ENCODE measurements around the gene KDM2A.

The KDM2A gene

DNA sequence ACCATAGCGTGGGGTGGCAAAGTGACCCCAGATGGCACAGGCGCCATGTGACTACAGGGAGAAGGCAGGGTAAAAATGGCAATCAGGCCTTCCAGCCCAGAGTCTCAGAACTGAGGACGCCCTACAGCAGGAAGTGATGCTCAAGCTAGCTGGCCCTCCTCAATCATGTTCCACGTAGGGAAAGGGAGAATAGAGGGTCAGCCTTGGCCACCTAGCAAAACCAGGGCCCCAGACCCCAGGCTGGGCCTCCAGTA, 169.1 kb downstream of the KDM2A start:
- 51% methylated on average over 4 of the region's 4 CpGs for WGBS
- Histone ChIP-seq H4K8ac (ENCODE audit: low read length) (peak overlapping the region; percentile 96), H3K36me3 (ENCODE audit: control insufficient read depth in 1 of 2, insufficient read depth in 2 of 2, low read depth in 1 of 2, low read length in 2 of 2) (peaks cover 61 to 67% of the 10 kb centered on the region in 2 experiments)

DNA sequence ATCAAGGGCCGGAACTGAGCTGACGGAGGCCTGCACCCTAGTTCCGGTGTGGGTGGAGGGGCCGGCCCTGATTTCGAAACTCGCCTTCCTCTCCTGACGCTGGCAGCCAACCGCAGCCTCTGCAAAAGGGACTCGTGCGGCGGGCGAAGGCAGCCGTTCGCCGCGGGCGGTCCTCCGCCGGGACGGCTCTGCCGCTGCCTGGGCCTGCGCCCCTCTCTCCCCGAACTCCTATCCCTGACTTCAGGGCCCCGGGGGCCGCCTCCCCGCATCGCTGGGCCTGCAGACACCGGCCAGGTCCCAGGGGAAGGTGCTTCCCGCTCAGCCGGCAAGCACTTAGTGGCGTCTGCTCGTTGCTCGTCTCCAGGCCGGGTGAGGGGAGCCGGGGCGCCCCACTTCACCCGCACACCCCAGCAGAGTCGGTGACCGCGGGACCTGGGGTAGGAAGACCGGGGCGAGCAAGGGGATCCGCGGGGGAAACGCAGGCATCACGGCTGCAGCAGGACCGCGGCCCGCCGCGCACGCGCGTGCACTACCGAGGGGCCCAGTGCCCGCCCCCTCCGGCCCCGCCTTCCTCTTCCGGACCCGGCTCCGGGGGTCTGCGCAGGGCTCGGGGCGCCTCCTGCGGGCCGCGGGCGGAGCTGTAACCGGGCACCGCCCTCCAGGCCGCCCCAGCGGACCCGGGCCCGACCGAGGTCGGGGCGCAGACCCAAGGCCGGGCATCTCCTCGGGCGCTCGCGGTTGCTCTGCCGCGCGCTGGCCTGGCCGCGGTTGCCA, 169.6 kb downstream of the KDM2A start:
- WGBS, result under 1% methylated on average over 56 of the region's 87 CpGs

More for the DNA sequence above, 169.1 kb downstream of the KDM2A start:
- H3K27me3 ChIP-seq (ENCODE audit: control insufficient read depth in 1 of 2, insufficient read depth in 1 of 2, low read length in 2 of 2), result no peaks in the 10 kb centered on the region
- peak overlapping the region; percentile 94 for H3K4me2 ChIP-seq (ENCODE audit: low read length, poor library complexity, severe bottlenecking)
- H3K14ac ChIP-seq (ENCODE audit: low read length in 2 of 2), result peak overlapping the region in 1 of 2 experiments; percentile 95
- H3K9ac ChIP-seq (ENCODE audit: low read length), result peak overlapping the region; percentile 89
- no peak overlapping the region for H2AFZ ChIP-seq (ENCODE audit: low read depth, low read length)
- H3K9me3 ChIP-seq (ENCODE audit: control insufficient read depth, low read length), result no peaks in the 10 kb centered on the region
- no peak overlapping the region for H2BK15ac ChIP-seq (ENCODE audit: low read depth, poor library complexity, severe bottlenecking)
- H2BK120ac ChIP-seq (ENCODE audit: low read depth, low read length), result peak overlapping the region; percentile 83
- peak overlapping the region; percentile 4 for H2BK5ac ChIP-seq (ENCODE audit: low read depth, low read length, poor library complexity, severe bottlenecking)
- no peak for DNase-seq
- H2AK5ac ChIP-seq (ENCODE audit: low read length, severe bottlenecking), result peak overlapping the region; percentile 79
- peak overlapping the region in 1 of 2 experiments; percentile 82 for H3K4me3 ChIP-seq (ENCODE audit: insufficient read depth in 1 of 2, low read depth in 1 of 2, low read length in 2 of 2)
- H3K23ac ChIP-seq (ENCODE audit: low read length in 2 of 2), result peak overlapping the region in 1 of 2 experiments; percentile 92
- H4K91ac ChIP-seq (ENCODE audit: low read length), result peak overlapping the region; percentile 86
- H2BK12ac ChIP-seq (ENCODE audit: low read length in 2 of 2), result peak overlapping the region; percentile 15 to 61
- H3K27ac ChIP-seq (ENCODE audit: low read length, poor library complexity, severe bottlenecking), result peak overlapping the region; percentile 95
- peaks cover 33% of the 10 kb centered on the region for H3K4me1 ChIP-seq (ENCODE audit: control insufficient read depth, insufficient read depth, low read depth, low read length)
- peak overlapping the region; percentile 92 to 97 for H3K18ac ChIP-seq (ENCODE audit: low read depth in 1 of 2, low read length in 2 of 2)
- H3K4ac ChIP-seq (ENCODE audit: low read depth in 1 of 2, low read length in 2 of 2), result peak overlapping the region; percentile 86 to 90
- H3K79me1 ChIP-seq (replicated peaks; ENCODE audit: low read length, poor library complexity, severe bottlenecking), result peaks cover 36% of the 10 kb centered on the region

DNA sequence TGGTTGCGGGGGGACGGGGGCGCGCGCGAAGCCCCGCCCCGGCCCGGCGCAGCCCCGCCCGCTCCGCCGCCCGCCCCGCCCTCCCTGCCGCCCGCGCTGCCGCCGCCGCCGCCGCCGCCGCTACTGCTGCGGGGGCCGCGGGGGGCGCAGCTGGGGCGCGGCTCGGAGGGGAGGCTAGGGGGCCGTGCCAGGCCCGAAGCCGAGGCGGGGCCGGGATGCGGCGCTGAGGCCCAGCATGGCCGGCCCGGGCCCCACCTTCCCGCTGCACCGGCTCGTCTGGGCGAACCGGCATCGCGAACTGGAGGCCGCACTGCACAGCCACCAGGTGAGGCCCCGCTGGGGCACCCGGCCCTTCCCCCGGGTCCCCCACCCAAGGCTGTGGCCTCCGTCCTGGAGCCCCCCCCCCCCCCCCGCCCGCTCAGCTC, 170.2 kb downstream of the KDM2A start, which contains the start of gene ANKRD13D:
Gene ANKRD13D (plus strand): TSS at position 78 of the 425 bp plus-strand sequence. CDS start 158 bp downstream, at position 236.
- Histone ChIP-seq H3K27ac (ENCODE audit: low read length, poor library complexity, severe bottlenecking) (peak within 1 kb of the TSS; percentile 95), H3K4me2 (ENCODE audit: low read length, poor library complexity, severe bottlenecking) (peak within 1 kb of the TSS; percentile 94), H2AK5ac (ENCODE audit: low read length, severe bottlenecking) (peak within 1 kb of the TSS; percentile 79), H2BK120ac (ENCODE audit: low read depth, low read length) (peak within 1 kb of the TSS; percentile 100), H3K14ac (ENCODE audit: low read length in 2 of 2) (peak within 1 kb of the TSS in 1 of 2 experiments; percentile 99), H4K91ac (ENCODE audit: low read length) (peak within 1 kb of the TSS; percentile 99), H3K4me3 (ENCODE audit: insufficient read depth in 1 of 2, low read depth in 1 of 2, low read length in 2 of 2) (peak within 1 kb of the TSS; percentile 74 to 90), H2BK12ac (ENCODE audit: low read length in 2 of 2) (peak within 1 kb of the TSS; percentile 80 to 83), H3K18ac (ENCODE audit: low read depth in 1 of 2, low read length in 2 of 2) (peak within 1 kb of the TSS; percentile 100), H3K9ac (ENCODE audit: low read length) (peak within 1 kb of the TSS; percentile 90), H2AFZ (ENCODE audit: low read depth, low read length) (peak within 1 kb of the TSS; percentile 49), H3K36me3 (ENCODE audit: control insufficient read depth in 1 of 2, insufficient read depth in 2 of 2, low read depth in 1 of 2, low read length in 2 of 2) (peaks cover 61% of the 10 kb centered on the region in 2 experiments), H3K27me3 (ENCODE audit: control insufficient read depth in 1 of 2, insufficient read depth in 1 of 2, low read length in 2 of 2) (no peaks in the 10 kb centered on the region), H3K9me3 (ENCODE audit: control insufficient read depth, low read length) (no peaks in the 10 kb centered on the region), H3K4me1 (ENCODE audit: control insufficient read depth, insufficient read depth, low read depth, low read length) (peaks cover 33% of the 10 kb centered on the region), H3K79me1 (replicated peaks; ENCODE audit: low read length, poor library complexity, severe bottlenecking) (peaks cover 30% of the 10 kb centered on the region), H2BK15ac (ENCODE audit: low read depth, poor library complexity, severe bottlenecking) (peak within 1 kb of the TSS; percentile 97), H2BK5ac (ENCODE audit: low read depth, low read length, poor library complexity, severe bottlenecking) (peak within 1 kb of the TSS; percentile 87), H4K8ac (ENCODE audit: low read length) (peak within 1 kb of the TSS; percentile 100), H3K4ac (ENCODE audit: low read depth in 1 of 2, low read length in 2 of 2) (peak within 1 kb of the TSS; percentile 100), H3K23ac (ENCODE audit: low read length in 2 of 2) (peak within 1 kb of the TSS; percentile 84 to 92)
- DNase-seq, result no peak
- 2% methylated on average over 24 of the region's 56 CpGs for WGBS

More for the DNA sequence above, 169.6 kb downstream of the KDM2A start:
- peak overlapping the region; percentile 94 for H3K4me2 ChIP-seq (ENCODE audit: low read length, poor library complexity, severe bottlenecking)
- no peaks in the 10 kb centered on the region for H3K9me3 ChIP-seq (ENCODE audit: control insufficient read depth, low read length)
- peak overlapping the region; percentile 100 for H3K18ac ChIP-seq (ENCODE audit: low read depth in 1 of 2, low read length in 2 of 2)
- H3K27me3 ChIP-seq (ENCODE audit: control insufficient read depth in 1 of 2, insufficient read depth in 1 of 2, low read length in 2 of 2), result no peaks in the 10 kb centered on the region
- peak overlapping the region; percentile 100 for H3K4ac ChIP-seq (ENCODE audit: low read depth in 1 of 2, low read length in 2 of 2)
- H3K4me3 ChIP-seq (ENCODE audit: insufficient read depth in 1 of 2, low read depth in 1 of 2, low read length in 2 of 2), result peak overlapping the region; percentile 74 to 82
- H3K9ac ChIP-seq (ENCODE audit: low read length), result peak overlapping the region; percentile 89
- peaks cover 33% of the 10 kb centered on the region for H3K4me1 ChIP-seq (ENCODE audit: control insufficient read depth, insufficient read depth, low read depth, low read length)
- H3K27ac ChIP-seq (ENCODE audit: low read length, poor library complexity, severe bottlenecking), result peak overlapping the region; percentile 95
- H4K8ac ChIP-seq (ENCODE audit: low read length), result peak overlapping the region; percentile 100
- H3K14ac ChIP-seq (ENCODE audit: low read length in 2 of 2), result peak overlapping the region in 1 of 2 experiments; percentile 99
- peak overlapping the region; percentile 84 to 92 for H3K23ac ChIP-seq (ENCODE audit: low read length in 2 of 2)
- H2AK5ac ChIP-seq (ENCODE audit: low read length, severe bottlenecking), result peak overlapping the region; percentile 65
- peak overlapping the region; percentile 80 to 83 for H2BK12ac ChIP-seq (ENCODE audit: low read length in 2 of 2)
- H2BK5ac ChIP-seq (ENCODE audit: low read depth, low read length, poor library complexity, severe bottlenecking), result peak overlapping the region; percentile 87
- peak overlapping the region; percentile 99 for H4K91ac ChIP-seq (ENCODE audit: low read length)
- H3K36me3 ChIP-seq (ENCODE audit: control insufficient read depth in 1 of 2, insufficient read depth in 2 of 2, low read depth in 1 of 2, low read length in 2 of 2), result peaks cover 61 to 66% of the 10 kb centered on the region in 2 experiments
- DNase-seq, result peak; percentile 97
- peaks cover 33% of the 10 kb centered on the region for H3K79me1 ChIP-seq (replicated peaks; ENCODE audit: low read length, poor library complexity, severe bottlenecking)
- H2BK15ac ChIP-seq (ENCODE audit: low read depth, poor library complexity, severe bottlenecking), result peak overlapping the region; percentile 94
- H2AFZ ChIP-seq (ENCODE audit: low read depth, low read length), result peak overlapping the region; percentile 49
- H2BK120ac ChIP-seq (ENCODE audit: low read depth, low read length), result peak overlapping the region; percentile 100

All from mesenchymal stem cell (in vitro differentiated cells and primary cell).